GM21367 (cell line): ENCODE results near the gene RNF112.

Experiments
- ATAC-seq: cut with Tn5 transposase; IDR thresholded peaks from one replicate; pipeline ENCODE4 v1.9.1; 2021; ENCODE audit not compliant: unreplicated experiment

RNF112 gene

GRCh38 chr17:19387921-19388521 lies 23.0 kb upstream of the RNF112 start:
- ATAC-seq: no peak

GRCh38 chr17:19388791-19389785 lies 21.9 kb upstream of the RNF112 start:
- no peak for ATAC-seq

- ATAC-seq: no peak
These were observed 20.1 kb upstream of the RNF112 start for GRCh38 chr17:19390951-19391350.

- no peak for ATAC-seq
These were observed 19.6 kb upstream of the RNF112 start for GRCh38 chr17:19391432-19391831.

- no peak for ATAC-seq
These were observed 18.7 kb upstream of the RNF112 start for GRCh38 chr17:19392303-19392702.

GRCh38 chr17:19397556-19398041 lies 13.4 kb upstream of the RNF112 start:
- ATAC-seq: no peak

GRCh38 chr17:19398301-19399181 lies 12.5 kb upstream of the RNF112 start:
- no peak for ATAC-seq

- ATAC-seq: no peak
These were observed 11.1 kb upstream of the RNF112 start for GRCh38 chr17:19399750-19400450.

- no peak for ATAC-seq
These were observed 9.6 kb upstream of the RNF112 start for GRCh38 chr17:19401321-19402010.

GRCh38 chr17:19402171-19402570 lies 8.9 kb upstream of the RNF112 start:
- no peak for ATAC-seq

GRCh38 chr17:19403021-19403420 lies 8.0 kb upstream of the RNF112 start:
- no peak for ATAC-seq

GRCh38 chr17:19404264-19404663 lies 6.8 kb upstream of the RNF112 start:
- no peak for ATAC-seq

- ATAC-seq: no peak
These were observed 5.9 kb upstream of the RNF112 start for GRCh38 chr17:19405114-19405513.

GRCh38 chr17:19407601-19408345 lies 3.3 kb upstream of the RNF112 start:
- no peak for ATAC-seq

GRCh38 chr17:19408346-19408710 lies 2.7 kb upstream of the RNF112 start:
- no peak for ATAC-seq

- ATAC-seq: no peak
These were observed 2.0 kb upstream of the RNF112 start for GRCh38 chr17:19409066-19409465.

GRCh38 chr17:19409509-19409908 lies 1.5 kb upstream of the RNF112 start:
- ATAC-seq: no peak

GRCh38 chr17:19410091-19410490 lies 941 bp upstream of the RNF112 start:
- no peak for ATAC-seq

- ATAC-seq: no peak
These were observed 599 bp downstream of the RNF112 start for GRCh38 chr17:19411631-19412030.
